GM18519 (cell line): ENCODE data around the gene SNAI3.
A peak's percentile ranks its signal among the peaks of the same experiment; 100 is the strongest.

Source experiments
- ATAC-seq: cut with Tn5 transposase; IDR thresholded peaks from one replicate; pipeline ENCODE4 v1.9.1; 2021; ENCODE audit warnings: mild to moderate bottlenecking, moderate library complexity; ENCODE audit not compliant: unreplicated experiment, low FRiP score

SNAI3 gene

DNA sequence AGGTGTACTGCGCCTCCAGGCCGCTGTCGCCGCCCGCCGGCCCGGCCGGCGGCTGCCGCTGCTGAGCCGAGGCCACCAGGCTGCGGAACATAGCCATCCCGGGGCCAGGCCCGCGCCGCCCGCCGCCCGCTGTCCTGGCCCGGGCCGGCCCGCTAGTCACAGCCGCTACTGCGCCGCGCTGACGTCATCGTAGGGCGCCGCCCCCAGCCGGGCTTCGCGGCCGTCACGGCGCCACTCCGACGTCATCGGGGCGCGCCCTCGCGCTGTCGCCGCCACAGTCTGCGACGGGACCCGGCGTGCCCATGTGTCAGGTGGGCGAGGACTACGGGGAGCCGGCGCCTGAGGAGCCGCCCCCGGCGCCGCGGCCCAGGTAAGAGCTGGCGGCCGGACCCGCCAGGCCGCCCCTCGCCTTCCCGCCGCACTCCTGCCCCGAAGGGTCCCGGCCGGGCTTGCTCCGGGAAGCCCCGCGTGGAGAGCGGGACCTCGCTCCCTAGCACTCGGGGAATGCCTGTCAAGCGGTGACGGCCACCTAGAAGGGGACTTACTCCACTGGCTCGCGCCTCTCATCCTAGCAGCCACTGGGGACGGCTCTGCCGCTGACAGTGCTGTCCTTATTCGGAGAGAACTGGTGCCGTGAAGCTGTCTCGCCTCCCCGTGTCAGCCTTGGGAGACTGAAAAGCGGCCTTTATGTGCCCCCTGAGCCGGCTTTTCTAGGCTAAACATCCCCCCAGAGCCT is 20.1 kb upstream of the SNAI3 start, which contains the start of the genes CTU2 and RNF166:
Gene CTU2, plus strand, starts transcription at position 275 of the 736 bp plus-strand sequence. Its CDS starts 28 bp downstream, at position 303.
Gene RNF166, minus strand, starts transcription at position 180 of the 736 bp plus-strand sequence. Its CDS starts 83 bp downstream, at position 97.
- peak; percentile 53 for ATAC-seq

DNA sequence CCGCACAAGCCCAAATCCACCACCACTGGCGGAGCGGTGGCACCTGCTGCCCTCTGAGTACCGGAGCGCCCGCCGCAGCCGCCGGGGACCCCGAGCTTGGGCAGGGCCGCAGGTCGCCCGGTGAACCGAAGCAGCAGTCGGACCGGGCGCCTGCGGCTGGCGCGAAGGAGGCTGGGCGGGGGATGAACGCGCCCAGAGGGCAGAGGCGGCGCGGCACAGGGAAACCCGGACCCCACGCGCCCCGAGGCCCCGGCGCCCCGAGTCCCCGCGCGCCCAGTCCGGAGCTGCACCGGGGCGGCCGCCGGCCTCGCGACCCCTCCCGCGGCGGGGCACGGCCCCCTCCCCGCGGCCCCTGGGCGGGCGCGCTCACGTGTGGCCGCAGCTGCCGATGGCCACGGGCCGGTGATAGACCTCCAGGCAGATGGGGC is 19.5 kb upstream of the SNAI3 start:
- peak; percentile 2 for ATAC-seq

DNA sequence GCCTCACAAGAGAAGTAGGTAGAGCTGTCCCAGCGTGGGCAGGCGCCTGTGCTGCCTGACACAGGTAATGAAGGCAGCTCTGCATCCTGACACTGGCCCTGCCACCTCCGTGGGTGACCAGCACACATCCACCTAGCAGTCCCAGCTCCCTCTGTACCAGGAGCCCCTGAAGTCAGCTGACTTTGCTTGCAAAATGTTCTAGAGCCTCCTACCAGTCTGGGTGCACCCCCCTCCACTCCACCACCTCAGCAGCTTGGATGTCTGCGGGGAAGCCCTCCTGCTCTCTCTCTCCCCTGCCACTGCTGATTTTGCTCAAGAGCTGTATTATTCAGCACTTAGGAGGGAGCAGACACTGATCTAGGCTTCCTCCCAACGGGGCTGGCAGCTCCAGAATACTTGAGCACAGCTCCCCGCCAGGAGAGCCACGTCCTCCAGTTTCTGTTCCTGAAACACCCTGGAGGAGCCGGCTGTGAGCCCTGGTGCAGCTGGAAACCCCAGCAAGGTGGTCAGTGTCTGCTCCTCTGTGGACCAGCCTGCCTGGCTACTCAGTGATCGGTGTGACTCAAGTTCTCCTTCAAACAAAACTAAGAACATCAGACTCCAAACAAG is 18.9 kb upstream of the SNAI3 start:
- no peak for ATAC-seq

DNA sequence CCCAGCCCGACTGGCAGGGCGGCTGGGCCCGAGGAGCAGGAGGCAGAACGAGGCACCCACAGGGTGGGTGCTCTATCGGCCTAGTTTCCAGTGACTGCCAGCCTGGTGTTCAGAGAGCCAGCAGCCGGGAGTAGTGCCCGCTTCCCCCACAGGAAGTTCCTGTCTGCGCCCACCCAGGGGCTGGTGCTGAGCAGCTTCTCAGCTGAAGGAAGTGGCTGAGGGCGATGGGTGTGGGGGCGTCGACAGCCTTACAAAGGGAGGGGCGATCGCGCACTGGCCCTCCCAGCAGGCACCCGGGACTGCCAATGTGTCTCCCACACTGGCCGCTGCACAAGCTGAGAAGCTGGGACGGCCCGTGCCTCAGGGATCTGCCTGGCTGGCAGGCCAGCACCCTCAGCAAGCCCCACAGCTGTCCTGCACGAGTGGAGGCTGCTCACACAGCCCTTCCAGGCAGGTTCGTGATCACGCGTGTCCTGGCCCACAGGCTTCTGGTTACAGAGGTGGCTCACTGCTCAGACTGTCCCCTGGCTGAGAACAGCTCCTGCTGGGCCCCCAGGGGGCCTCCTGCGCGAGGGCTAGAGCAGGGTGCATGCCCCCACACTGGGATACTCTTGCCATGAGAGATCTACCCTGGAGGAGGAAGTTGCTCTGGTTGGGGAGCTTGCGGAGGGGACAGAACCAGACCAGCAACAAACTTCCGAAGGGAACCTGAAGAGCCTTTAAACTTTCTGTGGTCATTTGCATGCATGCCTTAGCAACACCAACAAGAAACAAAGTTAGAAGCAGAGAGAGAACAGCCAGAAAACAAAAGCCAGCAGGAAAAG is 17.4 kb upstream of the SNAI3 start:
- no peak for ATAC-seq

DNA sequence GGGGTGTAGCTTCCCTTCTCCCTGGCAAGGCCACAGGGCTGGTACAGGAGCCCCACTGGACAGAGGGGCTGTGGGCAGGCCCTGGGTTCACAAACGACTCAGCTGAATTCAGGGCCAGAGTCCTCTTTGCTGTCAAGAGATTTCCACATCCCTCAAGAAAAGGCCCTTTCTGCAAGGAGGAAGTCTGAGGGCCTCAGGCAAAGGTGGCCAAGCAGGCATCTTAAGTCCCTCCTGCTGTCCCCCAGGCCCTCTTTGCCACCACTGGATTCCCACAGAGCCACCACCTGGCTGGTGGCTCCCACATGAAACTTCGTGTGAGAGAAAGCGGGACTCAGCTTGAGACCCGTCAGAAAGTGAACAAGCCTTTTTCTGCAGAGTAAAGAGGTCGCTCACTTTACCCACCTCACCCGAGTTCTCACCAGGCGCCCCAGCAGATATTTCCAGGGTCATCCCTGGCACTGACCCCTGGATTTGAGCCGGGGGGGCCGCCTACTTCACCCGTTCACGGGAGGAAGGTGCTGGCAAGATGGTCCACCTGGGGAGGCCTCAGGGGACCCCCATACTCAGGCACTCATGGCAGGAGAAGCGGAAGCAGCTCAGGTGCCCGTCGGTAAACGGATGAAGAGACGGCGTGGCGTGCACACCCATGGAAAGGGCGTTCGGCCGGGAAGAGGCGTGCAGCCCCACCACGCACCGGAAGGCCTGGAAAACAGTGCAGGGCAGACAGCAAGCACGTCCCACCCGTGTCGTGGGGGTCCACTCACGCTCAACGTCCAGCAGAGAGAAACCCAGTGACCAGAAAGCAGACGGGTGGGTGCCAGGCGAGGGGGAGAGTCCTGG is 16.3 kb upstream of the SNAI3 start:
- ATAC-seq, result no peak

DNA sequence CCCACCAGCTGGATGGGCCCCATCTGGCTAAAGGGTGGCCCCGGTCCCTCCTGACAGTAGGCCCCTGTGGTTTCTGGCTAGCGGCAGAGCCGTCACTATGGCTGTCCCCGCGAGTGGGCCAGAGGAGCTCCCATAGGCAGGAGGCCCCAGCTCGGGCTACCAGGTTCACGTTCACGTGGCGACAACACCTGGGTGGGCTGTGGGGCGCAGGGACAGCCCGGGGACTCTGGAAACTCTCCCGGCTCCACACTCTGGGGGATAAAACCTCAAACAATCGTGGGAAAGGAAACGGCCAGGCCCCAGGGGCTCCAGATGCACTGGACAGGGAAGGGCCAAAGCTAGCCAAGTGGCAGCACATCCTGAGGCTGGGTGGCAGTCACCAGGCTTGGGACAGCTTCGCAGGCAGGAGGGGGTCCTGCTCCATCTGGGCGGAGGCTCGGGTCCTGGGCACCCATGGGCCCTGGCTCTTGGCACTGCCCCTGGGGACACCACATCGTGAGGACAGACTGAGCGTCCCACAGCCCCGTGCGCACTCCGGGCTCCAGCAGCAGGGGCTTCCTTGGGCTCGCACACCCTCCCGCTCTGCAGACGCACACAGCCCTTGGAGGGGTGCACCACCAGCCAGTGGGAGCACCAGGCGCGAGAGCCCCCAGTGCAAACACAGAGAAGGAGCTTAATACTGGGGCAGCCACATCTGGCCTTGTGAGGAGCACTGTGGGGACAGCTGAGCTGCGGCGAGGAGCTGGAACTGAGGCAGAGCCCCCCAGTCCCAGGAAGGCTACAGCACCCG is 15.5 kb upstream of the SNAI3 start:
- no peak for ATAC-seq

DNA sequence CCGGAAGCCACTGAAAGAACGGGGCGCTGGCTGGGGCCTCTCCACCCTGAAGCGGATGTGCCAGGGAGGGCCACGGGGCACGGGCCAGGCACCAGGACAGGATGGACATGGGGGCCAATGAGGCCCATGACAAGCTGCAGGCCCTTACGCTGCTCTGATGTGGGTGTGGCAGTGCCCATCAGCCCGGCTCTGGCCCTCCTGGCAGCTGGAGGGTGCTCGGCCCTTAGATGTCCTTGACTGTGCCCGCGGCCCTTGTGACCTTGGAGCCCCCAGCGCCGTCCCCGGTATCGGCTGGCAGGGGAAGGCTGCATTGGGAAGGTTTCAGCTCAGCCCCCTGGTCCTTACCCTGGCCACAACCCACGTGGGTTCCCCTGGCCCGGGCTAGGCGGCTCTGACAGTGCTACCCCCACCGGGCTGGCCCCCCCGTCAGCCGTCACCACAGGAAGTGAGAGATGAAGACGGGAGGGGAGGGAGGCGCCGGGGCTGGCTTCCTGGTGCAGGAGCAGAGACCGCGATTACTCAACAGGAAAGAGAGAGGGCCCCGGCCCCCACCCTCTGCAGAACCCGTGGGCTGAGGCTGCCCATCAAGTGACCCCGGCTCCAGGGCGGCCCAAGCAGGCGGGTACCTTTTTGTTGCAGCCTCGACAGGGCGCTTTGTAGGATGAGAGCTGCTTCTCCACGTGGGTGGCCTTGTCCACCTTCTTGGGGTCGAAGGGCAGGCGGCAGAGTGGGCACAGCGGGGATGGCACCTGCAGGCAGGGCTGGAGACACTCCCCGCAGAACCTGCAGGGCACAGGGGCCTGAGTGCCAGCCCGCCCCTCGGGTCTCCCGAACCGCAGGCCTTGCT is 14.6 kb upstream of the SNAI3 start:
- no peak for ATAC-seq

DNA sequence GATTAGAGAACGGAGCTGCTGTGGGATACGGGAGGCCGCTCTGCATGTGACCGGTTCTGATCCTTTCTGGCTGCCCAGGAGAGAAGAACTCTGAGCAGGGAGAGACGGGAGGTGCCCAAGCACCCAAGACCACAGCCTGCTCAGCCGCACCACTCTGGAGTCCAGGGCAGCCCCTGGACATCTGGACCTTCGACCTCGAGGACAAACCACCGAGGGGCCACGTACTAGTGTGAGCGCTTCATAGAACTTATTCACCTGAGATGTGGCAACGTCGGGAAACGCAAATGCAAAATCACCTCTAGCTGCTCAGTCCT is 14.0 kb upstream of the SNAI3 start:
- ATAC-seq, result no peak

DNA sequence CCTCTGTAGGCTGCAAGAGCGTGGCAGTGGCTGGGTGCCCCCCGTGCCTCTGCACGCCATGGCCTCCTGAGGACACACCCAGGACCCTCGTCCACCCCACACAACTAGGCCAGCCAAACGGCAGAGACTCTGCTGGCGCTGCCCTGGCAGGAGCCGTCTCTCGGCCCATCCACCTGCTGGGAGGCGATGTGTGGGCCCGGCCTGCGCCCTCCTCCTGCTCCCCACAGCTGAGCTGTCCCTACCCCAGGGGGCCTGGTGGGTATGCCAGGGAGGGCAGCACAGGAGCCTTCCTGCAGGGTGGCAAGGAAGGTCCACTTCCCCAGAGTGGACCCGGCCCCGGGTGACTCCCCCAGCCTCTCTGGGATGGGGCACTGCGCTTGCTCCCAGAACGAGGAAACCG is 12.9 kb upstream of the SNAI3 start:
- ATAC-seq, result no peak

DNA sequence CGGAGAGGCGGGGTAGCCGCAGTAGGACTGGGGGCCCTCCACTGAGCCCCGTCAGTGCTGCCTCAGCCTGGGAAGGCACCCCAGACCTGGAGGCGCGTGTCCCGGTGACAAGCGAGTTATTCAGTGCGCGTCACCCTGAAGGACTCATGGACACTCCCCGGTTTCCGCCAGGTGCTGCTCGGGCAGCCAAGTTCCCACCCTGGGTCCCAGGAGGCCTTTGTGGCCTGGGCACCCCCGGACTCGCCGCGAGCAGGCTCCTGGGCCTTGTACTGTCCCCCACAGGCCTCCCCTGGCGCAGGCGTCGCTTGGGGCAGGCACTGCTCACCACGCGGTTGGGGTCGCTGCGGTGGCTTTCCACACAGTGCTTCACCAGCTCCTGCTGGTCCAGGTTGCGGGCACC is 12.3 kb upstream of the SNAI3 start:
- ATAC-seq, result no peak

DNA sequence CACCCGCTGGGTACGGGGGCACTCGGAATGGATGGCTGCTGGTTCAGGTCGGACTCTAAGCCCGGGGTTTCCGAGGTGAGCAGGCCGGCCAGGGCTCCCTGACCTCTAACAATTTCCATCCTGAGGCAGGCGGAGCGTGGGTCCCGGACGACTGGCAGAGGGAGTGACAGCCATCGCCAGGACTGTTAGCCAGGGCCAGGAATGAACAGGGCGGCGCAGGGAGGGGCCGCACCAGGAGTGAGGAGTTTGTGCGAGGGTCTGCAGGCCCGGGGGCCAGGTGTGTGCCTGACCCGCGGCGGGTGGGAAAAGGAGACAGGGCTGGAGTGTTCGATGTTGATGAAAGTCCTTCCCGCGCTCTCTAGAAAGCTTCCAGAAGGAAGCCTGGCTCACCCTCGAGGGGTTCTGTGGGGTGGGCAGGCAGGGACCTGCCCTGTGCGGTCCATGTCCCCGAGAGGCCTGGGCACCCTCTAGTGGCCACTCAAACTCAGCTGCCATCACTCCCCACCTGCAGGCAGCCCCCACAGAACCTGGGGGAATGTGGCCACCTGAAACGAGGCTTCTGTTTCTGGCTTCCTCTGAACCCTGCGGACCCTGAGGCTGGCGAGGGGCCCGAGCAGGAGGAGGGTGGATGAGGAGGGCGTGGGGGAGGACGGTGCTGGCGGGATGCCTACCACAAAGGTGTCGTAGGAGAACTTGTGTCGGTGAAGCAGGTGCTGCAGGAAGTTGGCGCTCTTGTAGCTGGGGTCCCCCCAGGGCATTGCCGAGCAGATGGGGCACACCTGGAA is 11.7 kb upstream of the SNAI3 start:
- ATAC-seq, result no peak

DNA sequence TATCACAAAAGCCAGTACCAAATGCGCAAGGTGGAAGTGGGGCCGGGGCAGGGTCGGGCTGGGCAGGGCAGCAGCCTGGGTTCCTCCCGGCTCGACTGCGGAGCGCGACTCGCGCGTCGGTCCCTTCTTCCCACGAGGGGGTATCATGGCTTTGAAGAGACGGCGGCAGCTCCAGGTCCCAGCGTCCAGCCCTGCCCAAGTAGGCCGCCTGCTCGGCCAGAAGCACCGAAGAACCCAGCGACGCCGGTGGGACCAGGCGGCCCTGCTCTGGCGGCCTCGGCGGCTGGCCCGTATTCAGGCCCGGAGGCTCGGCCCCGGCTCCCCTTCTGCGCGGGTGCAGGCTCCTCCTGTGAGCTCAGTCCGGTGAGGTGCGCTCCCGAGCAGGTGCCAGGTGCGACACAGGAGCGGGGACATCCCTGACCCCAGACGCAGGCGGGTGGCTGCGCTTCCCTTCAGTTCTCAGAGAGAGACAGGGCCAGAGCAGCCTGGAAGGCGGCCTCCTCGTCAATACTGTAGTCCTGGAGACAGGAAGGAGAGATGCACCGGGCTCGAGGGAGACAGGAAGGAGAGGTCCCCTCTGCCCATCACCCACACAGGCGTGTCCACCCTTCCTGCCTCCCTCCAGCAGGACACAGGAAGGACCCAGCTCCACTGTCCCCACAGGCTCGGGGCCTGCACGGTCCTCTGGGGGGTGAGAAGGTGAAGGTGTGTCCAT is 11.0 kb upstream of the SNAI3 start:
- ATAC-seq, result no peak

DNA sequence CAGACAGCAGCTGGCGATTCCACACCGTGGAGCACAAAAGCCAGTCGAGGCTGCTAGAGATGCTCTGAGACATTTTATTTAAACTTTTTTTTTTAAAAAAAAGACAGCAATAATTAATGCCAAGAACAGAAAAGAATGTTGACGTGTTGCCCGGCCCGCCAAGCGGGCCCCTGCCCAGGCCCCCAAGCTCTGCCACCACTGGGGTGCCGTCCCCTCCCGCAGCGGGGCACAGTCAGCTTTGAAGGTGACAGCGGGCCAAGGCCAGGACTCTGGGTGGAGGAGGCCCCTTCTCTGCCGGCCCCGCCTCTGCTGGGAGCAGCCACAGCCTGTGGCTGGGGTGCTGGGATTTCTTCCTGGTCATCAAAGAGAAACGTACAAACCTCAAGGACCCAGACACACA is 10.1 kb upstream of the SNAI3 start:
- no peak for ATAC-seq

DNA sequence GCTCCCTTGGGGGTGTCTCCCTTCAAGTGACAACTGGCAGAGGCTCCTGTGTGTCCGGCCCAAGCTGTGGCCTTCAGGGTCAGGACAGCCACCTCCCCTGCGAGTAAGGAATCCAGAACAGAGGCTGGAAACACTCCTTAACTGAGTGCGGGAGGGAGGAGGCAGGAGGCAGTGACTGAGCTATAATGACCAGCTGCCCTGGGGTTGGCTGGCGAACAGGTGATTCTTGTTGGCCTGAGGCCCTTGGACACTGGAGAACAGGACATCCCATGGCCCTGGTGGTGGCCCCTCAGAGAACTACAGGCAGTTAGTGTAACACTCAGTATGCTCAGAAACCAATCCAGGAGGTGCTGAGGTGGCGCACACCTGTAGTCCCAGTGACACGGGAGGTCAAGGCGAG is 9.4 kb upstream of the SNAI3 start:
- no peak for ATAC-seq

DNA sequence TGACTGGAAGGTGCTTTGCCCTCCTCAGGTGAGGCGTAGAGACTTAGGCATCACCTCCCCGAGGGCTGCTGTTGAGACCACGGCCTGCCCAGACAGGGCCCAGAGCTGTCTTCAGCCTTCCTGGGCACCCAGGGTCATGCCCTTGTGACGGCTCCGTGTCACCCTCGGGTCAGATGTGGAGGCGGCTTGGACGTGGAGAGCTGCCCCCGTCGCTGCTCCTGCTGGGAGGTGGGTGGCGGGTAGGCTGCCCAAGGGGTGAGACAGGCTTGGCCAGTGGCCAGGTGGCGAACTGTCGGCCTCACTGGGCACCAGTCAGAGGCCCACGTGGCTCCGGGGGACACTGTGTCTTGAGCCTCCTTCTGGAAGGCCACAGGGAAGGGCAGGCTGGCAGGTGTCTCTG is 8.9 kb upstream of the SNAI3 start:
- no peak for ATAC-seq

DNA sequence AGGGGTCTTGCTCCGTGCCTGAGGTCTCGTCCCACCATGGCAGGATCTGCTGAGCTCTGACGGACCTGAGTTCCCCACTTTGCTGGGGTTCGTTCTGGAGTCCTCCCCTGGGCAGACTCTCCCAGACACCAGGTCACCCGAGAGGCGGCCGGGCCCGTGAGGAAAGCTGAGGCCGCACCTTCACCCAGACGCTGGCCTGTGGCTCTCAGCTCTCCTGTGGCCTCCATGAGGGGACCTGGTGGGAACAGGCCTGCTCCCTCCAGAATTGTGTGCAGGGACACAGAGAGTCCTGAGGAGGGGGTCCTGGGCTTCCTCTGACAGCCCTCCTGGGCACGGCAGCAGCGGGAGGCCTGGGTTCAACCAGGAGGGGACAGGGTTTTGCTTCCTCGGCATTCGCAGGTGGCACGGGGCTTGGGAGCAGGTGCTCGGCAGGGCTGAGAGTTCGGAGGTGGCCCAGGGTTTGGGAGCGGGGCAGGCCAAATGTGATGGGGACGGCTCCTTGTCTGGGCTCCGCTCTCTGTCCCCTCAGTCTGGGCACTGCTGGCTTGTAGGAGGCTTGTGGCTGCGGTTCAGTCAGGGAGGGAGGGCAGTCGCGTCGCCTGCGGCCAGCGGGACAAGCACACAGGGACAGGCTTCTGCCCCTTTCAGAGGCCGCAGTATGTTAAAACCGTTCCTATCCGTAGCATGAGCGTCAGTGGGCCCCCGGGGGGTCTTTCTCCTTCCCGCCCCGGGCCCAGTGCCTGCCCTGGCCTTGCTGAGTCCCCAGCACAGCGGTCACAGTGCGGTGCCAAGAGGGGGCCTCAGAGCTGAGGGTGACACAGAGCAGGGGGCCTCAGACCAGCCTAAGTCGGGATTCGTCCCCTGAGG is 8.1 kb upstream of the SNAI3 start:
- ATAC-seq, result no peak
